H9 (cell line): Measurements from ENCODE around the gene PDZD7. TPM values are rescaled to one million over a fixed set of nuclear protein-coding genes. Genes with fewer than 3 reads are reported as not detected.

Source experiments
- DNase-seq: peaks from one replicate; pipeline ENCODE4 v3.0.0-alpha.2; 2017
- H2AFZ ChIP-seq: one replicate; pipeline ENCODE4 v1.6.1; 2013; ENCODE audit warnings: mild to moderate bottlenecking, low read length, control low read depth, moderate library complexity
- H2AK5ac ChIP-seq: 2 replicates; pipeline ENCODE4 v1.6.1; 2013; ENCODE audit warnings: low read length, control low read depth, mixed read lengths; ENCODE audit not compliant: insufficient read length
- H2BK120ac ChIP-seq: one replicate; pipeline ENCODE4 v1.6.1; 2013; ENCODE audit warnings: low read depth, mild to moderate bottlenecking, low read length, control low read depth, inconsistent platforms; ENCODE audit not compliant: poor library complexity, severe bottlenecking
- H2BK12ac ChIP-seq: 2 replicates; pipeline ENCODE4 v1.6.1; 2013; ENCODE audit warnings: low read length, control low read depth, mixed read lengths, low read depth; ENCODE audit not compliant: insufficient read length
- H2BK15ac ChIP-seq: 2 replicates; pipeline ENCODE4 v1.6.1; 2013; ENCODE audit warnings: low read depth, low read length, control low read depth
- H2BK20ac ChIP-seq: one replicate; pipeline ENCODE4 v1.6.1; 2013; ENCODE audit warnings: low read depth, mild to moderate bottlenecking, low read length, control low read depth, inconsistent platforms; ENCODE audit not compliant: poor library complexity, severe bottlenecking
- H2BK5ac ChIP-seq: 2 replicates; pipeline ENCODE4 v1.6.1; 2013; ENCODE audit warnings: low read length, control low read depth, mixed read lengths; ENCODE audit not compliant: insufficient read length
- H3K14ac ChIP-seq: 2 replicates; pipeline ENCODE4 v1.6.1; 2013; ENCODE audit warnings: low read length, control low read depth; ENCODE audit not compliant: insufficient read depth
- H3K18ac ChIP-seq: 2 replicates; pipeline ENCODE4 v1.6.1; 2013; ENCODE audit warnings: low read depth, mild to moderate bottlenecking, mixed read lengths, low read length, control low read depth; ENCODE audit not compliant: insufficient read length
- H3K23ac ChIP-seq: 2 replicates; pipeline ENCODE4 v1.6.1; 2013; ENCODE audit warnings: low read length, control low read depth, mixed read lengths, low read depth; ENCODE audit not compliant: insufficient read length
- H3K23me2 ChIP-seq: 2 replicates; pipeline ENCODE4 v1.6.1; 2013; ENCODE audit warnings: low read depth, mild to moderate bottlenecking, mixed read lengths, low read length, control low read depth; ENCODE audit not compliant: insufficient read length, poor library complexity, severe bottlenecking
- H3K27ac ChIP-seq: 2 replicates; pipeline ENCODE4 v1.5.1; 2013; ENCODE audit warnings: low read length, control low read depth, mixed read lengths, low read depth; ENCODE audit not compliant: insufficient read length
- H3K27me3 ChIP-seq: 2 replicates; pipeline ENCODE4 v1.6.1; 2013; ENCODE audit warnings: low read length, control low read depth, inconsistent platforms; ENCODE audit not compliant: insufficient read depth
- H3K4ac ChIP-seq: 2 replicates; pipeline ENCODE4 v1.6.1; 2013; ENCODE audit warnings: low read depth, mild to moderate bottlenecking, control low read depth, inconsistent platforms, low read length, moderate library complexity
- H3K4me1 ChIP-seq: 2 replicates; pipeline ENCODE4 v1.6.1; 2013; ENCODE audit warnings: low read length, control low read depth, inconsistent platforms; ENCODE audit not compliant: insufficient read depth
- H3K4me2 ChIP-seq: 2 replicates; pipeline ENCODE4 v1.6.1; 2013; ENCODE audit warnings: low read length, control low read depth, mixed read lengths; ENCODE audit not compliant: insufficient read length, insufficient read depth
- H3K56ac ChIP-seq: 2 replicates; pipeline ENCODE4 v1.6.1; 2013; ENCODE audit warnings: low read depth, mild to moderate bottlenecking, mixed read lengths, low read length, control low read depth; ENCODE audit not compliant: insufficient read length
- H3K79me1 ChIP-seq: 2 replicates; pipeline ENCODE4 v1.6.1; 2013; ENCODE audit warnings: low read depth, mild to moderate bottlenecking, moderate library complexity, low read length, control low read depth, inconsistent platforms; ENCODE audit not compliant: insufficient read depth, poor library complexity, severe bottlenecking
- H3K79me2 ChIP-seq: 2 replicates; pipeline ENCODE4 v1.6.1; 2013; ENCODE audit warnings: low read length, control low read depth, inconsistent platforms; ENCODE audit not compliant: insufficient read depth
- H3K9ac ChIP-seq: 2 replicates; pipeline ENCODE4 v1.6.1; 2013; ENCODE audit warnings: low read length, control low read depth, mixed read lengths; ENCODE audit not compliant: insufficient read length; ENCODE audit errors: extremely low read depth
- H3K9me3 ChIP-seq: one replicate; pipeline ENCODE4 v1.6.1; 2013; ENCODE audit warnings: low read depth, low read length, inconsistent platforms; ENCODE audit not compliant: control insufficient read depth
- H3T11ph ChIP-seq: one replicate; pipeline ENCODE4 v1.6.1; 2013; ENCODE audit warnings: mild to moderate bottlenecking, low read length, control low read depth, inconsistent platforms
- H4K20me1 ChIP-seq: one replicate; pipeline ENCODE4 v1.6.1; 2013; ENCODE audit not compliant: control insufficient read depth, insufficient read length, insufficient read depth
- H4K5ac ChIP-seq: 2 replicates; pipeline ENCODE4 v1.6.1; 2013; ENCODE audit warnings: low read depth, mild to moderate bottlenecking, mixed read lengths, low read length, control low read depth; ENCODE audit not compliant: insufficient read length
- H4K8ac ChIP-seq: replicated peaks from 2 replicates; pipeline ENCODE4 v1.6.1; 2013; ENCODE audit warnings: low read length, control low read depth, mixed read lengths, low read depth; ENCODE audit not compliant: insufficient read length
- H4K91ac ChIP-seq: 2 replicates; pipeline ENCODE4 v1.6.1; 2013; ENCODE audit warnings: low read depth, mild to moderate bottlenecking, moderate library complexity, mixed read lengths, low read length, control low read depth; ENCODE audit not compliant: insufficient read length
- H3K27ac Mint-ChIP-seq, 3 experiments: 2 replicates in 2 of 3; 3 replicates in 1 of 3; pipeline ENCODE4 v1.8.0; 2020 to 2021; ENCODE audit warnings: mixed read lengths in 3 of 3, mild to moderate bottlenecking in 1 of 3, moderate library complexity in 1 of 3
- H3K27me3 Mint-ChIP-seq: 2 replicates; pipeline ENCODE4 v1.8.0; 2021; ENCODE audit warnings: low read depth, mild to moderate bottlenecking, moderate library complexity, mixed read lengths
- H3K36me3 Mint-ChIP-seq, 3 experiments: 2 replicates in 2 of 3; 3 replicates in 1 of 3; pipeline ENCODE4 v1.8.0; 2020 to 2021; ENCODE audit warnings: low read depth in 3 of 3, mixed read lengths in 3 of 3; ENCODE audit not compliant: insufficient read depth in 1 of 3
- H3K4me1 Mint-ChIP-seq, 2 experiments: 2 replicates each; pipeline ENCODE4 v1.8.0; 2020; ENCODE audit warnings: mixed read lengths in 2 of 2
- H3K4me3 Mint-ChIP-seq, 2 experiments: 2 replicates in 1 of 2; 3 replicates in 1 of 2; pipeline ENCODE4 v1.8.0; 2020 to 2021; ENCODE audit warnings: mild to moderate bottlenecking in 2 of 2, mixed read lengths in 2 of 2, moderate library complexity in 1 of 2
- H3K9me3 Mint-ChIP-seq, 2 experiments: 2 replicates in 1 of 2; 3 replicates in 1 of 2; pipeline ENCODE4 v1.8.0; 2020; ENCODE audit warnings: mild to moderate bottlenecking in 2 of 2, mixed read lengths in 2 of 2, moderate library complexity in 1 of 2
- WGBS: extraction: QIAGEN DNeasy Blood & Tissue Kit; methylation state at CpG from one replicate; pipeline ENCODE4 v1.1.7; 2013; ENCODE audit warnings: missing lambda C conversion rate, low lambda C conversion rate, mixed read lengths; ENCODE audit not compliant: insufficient read length; ENCODE audit errors: extremely low coverage; 5-methylcytosine and 5-hydroxymethylcytosine counted together
- total RNA-seq: library from RNA; stranded (reverse); gene quantifications from 2 replicates; pipeline ENCODE4 v1.2.1, GENCODE V29; 2021
- TF ChIP-seq, protein P1 (sequence below): fragments of 200-600 bp; sonication (generic); conservative IDR thresholded peaks from 3 replicates; pipeline ENCODE4 v1.8.0; 2021; ENCODE audit warnings: antibody characterized with exemption, mild to moderate bottlenecking

Gene PDZD7
- total RNA-seq, 1 experiment from 2014 or later: 2.0 TPM

DNA sequence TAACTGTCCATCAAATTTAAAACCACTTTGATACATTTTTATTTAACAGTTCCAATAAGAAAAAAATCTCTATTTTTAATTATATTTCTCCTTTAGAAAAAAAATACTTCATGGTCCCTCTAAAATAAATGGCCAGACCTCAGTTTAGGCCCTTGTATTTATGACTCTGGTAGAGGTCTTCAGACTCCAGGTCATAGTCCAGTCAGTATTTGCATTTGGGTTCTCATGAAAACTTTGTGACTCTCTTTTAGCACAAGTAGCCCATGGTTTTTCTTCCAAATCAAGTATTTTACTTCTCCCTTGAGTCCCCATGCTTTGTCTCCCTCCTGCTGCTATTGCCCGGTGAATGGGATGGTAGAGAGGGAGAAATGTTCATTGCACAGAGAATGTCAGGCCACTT is 67.1 kb downstream of the PDZD7 start:
- Histone ChIP-seq H3K4me1 (no peaks in the 10 kb centered on the region), H4K91ac (no peak overlapping the region), H3K56ac (no peak overlapping the region), H3K4ac (no peak overlapping the region), H2BK5ac (no peak overlapping the region), H2AFZ (no peak overlapping the region), H4K8ac (no peak overlapping the region), H3K23me2 (peaks cover under 1% of the 10 kb centered on the region), H3K4me2 (no peak overlapping the region), H3T11ph (no peak overlapping the region), H3K18ac (no peak overlapping the region), H3K14ac (no peak overlapping the region), H4K5ac (no peak overlapping the region), H3K27ac (no peak overlapping the region), H3K27me3 (no peaks in the 10 kb centered on the region), H2AK5ac (no peak overlapping the region), H2BK20ac (no peak overlapping the region), H3K9me3 (no peaks in the 10 kb centered on the region), H2BK12ac (no peak overlapping the region), H3K23ac (no peak overlapping the region), H3K79me1 (no peaks in the 10 kb centered on the region), H3K9ac (no peak overlapping the region), H3K79me2 (no peaks in the 10 kb centered on the region), H4K20me1 (no peaks in the 10 kb centered on the region), H2BK15ac (no peak overlapping the region), H2BK120ac (no peak overlapping the region)
- no CpG with 5 or more reads among the region's 1 CpG for WGBS
- Mint-ChIP-seq H3K27ac (no peak overlapping the region), H3K36me3 (peaks cover 0 to 23% (median 23%) of the 10 kb centered on the region in 3 experiments; a peak in 5 of 7 replicates), H3K9me3 (no peaks in the 10 kb centered on the region; a peak in 1 of 5 replicates), H3K4me3 (no peak overlapping the region), H3K27me3 (peaks cover 6% of the 10 kb centered on the region), H3K4me1 (peaks cover 6% of the 10 kb centered on the region in 2 experiments)
- TF ChIP-seq, protein P1, sequence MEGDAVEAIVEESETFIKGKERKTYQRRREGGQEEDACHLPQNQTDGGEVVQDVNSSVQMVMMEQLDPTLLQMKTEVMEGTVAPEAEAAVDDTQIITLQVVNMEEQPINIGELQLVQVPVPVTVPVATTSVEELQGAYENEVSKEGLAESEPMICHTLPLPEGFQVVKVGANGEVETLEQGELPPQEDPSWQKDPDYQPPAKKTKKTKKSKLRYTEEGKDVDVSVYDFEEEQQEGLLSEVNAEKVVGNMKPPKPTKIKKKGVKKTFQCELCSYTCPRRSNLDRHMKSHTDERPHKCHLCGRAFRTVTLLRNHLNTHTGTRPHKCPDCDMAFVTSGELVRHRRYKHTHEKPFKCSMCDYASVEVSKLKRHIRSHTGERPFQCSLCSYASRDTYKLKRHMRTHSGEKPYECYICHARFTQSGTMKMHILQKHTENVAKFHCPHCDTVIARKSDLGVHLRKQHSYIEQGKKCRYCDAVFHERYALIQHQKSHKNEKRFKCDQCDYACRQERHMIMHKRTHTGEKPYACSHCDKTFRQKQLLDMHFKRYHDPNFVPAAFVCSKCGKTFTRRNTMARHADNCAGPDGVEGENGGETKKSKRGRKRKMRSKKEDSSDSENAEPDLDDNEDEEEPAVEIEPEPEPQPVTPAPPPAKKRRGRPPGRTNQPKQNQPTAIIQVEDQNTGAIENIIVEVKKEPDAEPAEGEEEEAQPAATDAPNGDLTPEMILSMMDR: no peak
- DNase-seq: no peak
